GM19099 (cell line): Measurements from ENCODE around the gene CAMKMT.

ENCODE experiments used
- POLR2A ChIP-seq: IDR thresholded peaks from 3 replicates; pipeline ENCODE4 v1.6.1; 2011; ENCODE audit warnings: low read depth; ENCODE audit not compliant: insufficient read length; ENCODE audit errors: extremely low read depth

CAMKMT gene

GRCh38 chr2:44772669-44773378 is 411.1 kb downstream of the CAMKMT start:
- TF ChIP-seq POLR2A = no peak

GRCh38 chr2:44774826-44775492 is 413.2 kb downstream of the CAMKMT start:
- no peak for TF ChIP-seq POLR2A

GRCh38 chr2:44777036-44777435 is 415.3 kb downstream of the CAMKMT start:
- TF ChIP-seq POLR2A = no peak

GRCh38 chr2:44777537-44777936 is 415.8 kb downstream of the CAMKMT start:
- no peak for TF ChIP-seq POLR2A

GRCh38 chr2:44778221-44778654 is 416.5 kb downstream of the CAMKMT start:
- TF ChIP-seq POLR2A = no peak

GRCh38 chr2:44778671-44779476 is 417.1 kb downstream of the CAMKMT start:
- no peak for TF ChIP-seq POLR2A

GRCh38 chr2:44779793-44780192 is 418.0 kb downstream of the CAMKMT start:
- no peak for TF ChIP-seq POLR2A

- no peak for TF ChIP-seq POLR2A
Measured at GRCh38 chr2:44780406-44780805, 418.7 kb downstream of the CAMKMT start.

GRCh38 chr2:44785433-44785832 is 423.7 kb downstream of the CAMKMT start:
- no peak for TF ChIP-seq POLR2A

GRCh38 chr2:44786045-44786816 is 424.5 kb downstream of the CAMKMT start:
- TF ChIP-seq POLR2A = no peak

GRCh38 chr2:44786817-44787214 is 425.1 kb downstream of the CAMKMT start:
- no peak for TF ChIP-seq POLR2A

GRCh38 chr2:44787663-44788062 is 425.9 kb downstream of the CAMKMT start:
- TF ChIP-seq POLR2A = no peak

GRCh38 chr2:44789446-44789845 is 427.7 kb downstream of the CAMKMT start:
- TF ChIP-seq POLR2A = no peak

- no peak for TF ChIP-seq POLR2A
Measured at GRCh38 chr2:44789971-44790721, 428.4 kb downstream of the CAMKMT start.
